GM12878 (cell line): Measurements from ENCODE around the gene PSORS1C2. TPM values are rescaled to one million over a fixed set of nuclear protein-coding genes. Genes with fewer than 3 reads are reported as not detected.

ENCODE experiments used
- ATAC-seq: fragments of 200-7000 bp; cut with Tn5 transposase; 3 replicates; pipeline ENCODE4 v1.9.1; 2020; ENCODE audit warnings: mild to moderate bottlenecking, moderate library complexity
- BruUV-seq: library from RNA; stranded (reverse); fragments of 400-500 nt; replicated peaks from 2 replicates; lab custom pipeline; 2021; lab: Mats Ljungman, UMichigan
- CTCF ChIA-PET: fragments of 300-600 bp; sonication (Branson Sonifier 250); formaldehyde crosslinking; extraction: SDS; loops from one replicate; lab custom pipeline; 2021; ENCODE audit warnings: inconsistent platforms; lab: Yijun Ruan, JAX
- POLR2A ChIA-PET: fragments of 350-600 bp; formaldehyde crosslinking; extraction: SDS; loops from one replicate; lab custom pipeline; 2021; ENCODE audit warnings: inconsistent platforms; lab: Charles Lee
- RAD21 ChIA-PET: fragments of 300-600 bp; sonication (Branson Sonifier 250); formaldehyde crosslinking; loops from one replicate; lab custom pipeline; 2023; ENCODE audit warnings: antibody characterized with exemption; ENCODE audit not compliant: unreplicated experiment; lab: Charles Lee
- SMC1A ChIA-PET: fragments of 300-600 bp; sonication (Branson Sonifier 250); formaldehyde crosslinking; loops from one replicate; lab custom pipeline; 2023; ENCODE audit not compliant: unreplicated experiment, uncharacterized antibody; lab: Charles Lee
- DNase-seq: peaks from one replicate; pipeline ENCODE4 v3.0.0-alpha.2; 2011; ENCODE audit warnings: low read depth, low spot score
- FAIRE-seq: peaks from 3 replicates; lab custom pipeline; 2011; peaks lifted over from hg19 to GRCh38; lab: Jason Lieb, UNC
- H2AFZ ChIP-seq: 2 replicates; pipeline ENCODE4 v1.6.0; 2011; ENCODE audit warnings: low read depth, low read length, control low read depth; ENCODE audit not compliant: control insufficient read depth
- H3K27ac ChIP-seq: 2 replicates; pipeline ENCODE4 v1.5.1; 2011; ENCODE audit warnings: control low read depth; ENCODE audit not compliant: control insufficient read depth, insufficient read depth
- H3K27me3 ChIP-seq, 2 experiments: replicated peaks in 1 of 2; 2 replicates each; pipeline versions ENCODE4 v1.6.0 to v1.6.1; 2011; ENCODE audit warnings: low read length in 1 of 2; ENCODE audit not compliant: control insufficient read depth in 2 of 2, insufficient read depth in 2 of 2
- H3K36me3 ChIP-seq, 2 experiments: 2 replicates each; pipeline ENCODE4 v1.5.1; 2011; ENCODE audit warnings: low read length in 1 of 2; ENCODE audit not compliant: control insufficient read depth in 2 of 2, insufficient read depth in 2 of 2
- H3K4me1 ChIP-seq: 2 replicates; pipeline ENCODE4 v1.6.1; 2011; ENCODE audit warnings: mild to moderate bottlenecking, low read length, moderate library complexity, mixed read lengths; ENCODE audit not compliant: control insufficient read depth, insufficient read depth
- H3K4me2 ChIP-seq: 2 replicates; pipeline ENCODE4 v1.6.0; 2011; ENCODE audit warnings: control low read depth; ENCODE audit not compliant: control insufficient read depth, insufficient read depth
- H3K4me3 ChIP-seq: fragments of 200-600 bp; sonication (generic); 2 replicates; pipeline ENCODE4 v1.5.1; 2016
- H3K79me2 ChIP-seq: 2 replicates; pipeline ENCODE4 v1.6.0; 2011; ENCODE audit warnings: low read length; ENCODE audit not compliant: control insufficient read depth, insufficient read depth
- H3K9ac ChIP-seq: 2 replicates; pipeline ENCODE4 v1.8.0; 2011; ENCODE audit warnings: low read length, control low read depth, mixed read lengths; ENCODE audit not compliant: control insufficient read depth, insufficient read depth
- H3K9me3 ChIP-seq: replicated peaks from 3 replicates; pipeline ENCODE4 v1.5.1; 2011; ENCODE audit warnings: mild to moderate bottlenecking, low read length; ENCODE audit not compliant: control insufficient read depth, insufficient read depth
- H4K20me1 ChIP-seq: 2 replicates; pipeline ENCODE4 v1.6.0; 2011; ENCODE audit not compliant: control insufficient read depth, insufficient read depth
- BMI1 ChIP-seq: fragments of 450-650 bp; IDR thresholded peaks from 2 replicates; pipeline ENCODE4 v1.6.1; 2016; ENCODE audit warnings: mild to moderate bottlenecking, moderate library complexity, borderline replicate concordance
- CBX3 ChIP-seq: fragments of 200-600 bp; sonication (generic); IDR thresholded peaks from 2 replicates; pipeline ENCODE4 v1.6.1; 2016; ENCODE audit warnings: low read depth, borderline replicate concordance
- CBX5 ChIP-seq: sonication (generic); IDR thresholded peaks from 2 replicates; pipeline ENCODE4 v1.6.1; 2016; ENCODE audit warnings: low read depth, moderate library complexity, mild to moderate bottlenecking, inconsistent platforms
- CEBPB ChIP-seq, 2 experiments: fragments of 150-350 bp in 1 of 2; IDR thresholded peaks; 2 replicates each; pipeline ENCODE4 v1.6.1; 2012 to 2014; ENCODE audit warnings: low read depth in 2 of 2, low read length in 2 of 2, borderline replicate concordance in 1 of 2, inconsistent platforms in 1 of 2
- IKZF2 ChIP-seq, 2 experiments: fragments of 450-650 bp; IDR thresholded peaks; 2 replicates each; pipeline ENCODE4 v1.6.1; 2017; ENCODE audit warnings: mild to moderate bottlenecking in 2 of 2, moderate library complexity in 2 of 2
- NFYA ChIP-seq: IDR thresholded peaks from 2 replicates; pipeline ENCODE4 v1.6.1; 2011; ENCODE audit warnings: low read depth, mild to moderate bottlenecking, low read length, improper control_type of control experiment, borderline replicate concordance
- NRF1 ChIP-seq: conservative IDR thresholded peaks from 2 replicates; pipeline ENCODE4 v1.6.1; 2011; ENCODE audit warnings: mild to moderate bottlenecking, low read depth, low read length, improper control_type of control experiment
- TCF12 ChIP-seq: IDR thresholded peaks from 2 replicates; pipeline ENCODE4 v1.6.1; 2011; ENCODE audit warnings: low read depth, mild to moderate bottlenecking, low read length
- YY1 ChIP-seq: IDR thresholded peaks from 2 replicates; pipeline ENCODE4 v1.6.1; 2011; ENCODE audit warnings: low read depth, mild to moderate bottlenecking, low read length
- WGBS: methylation state at CpG from one replicate; pipeline ENCODE4 v1.1.6; 2016; ENCODE audit warnings: low lambda C conversion rate; ENCODE audit not compliant: insufficient replicate concordance, insufficient coverage; ENCODE audit errors: missing lambda C conversion rate; 5-methylcytosine and 5-hydroxymethylcytosine counted together
- in situ Hi-C: fragments of 300-500 bp; cut with MboI; formaldehyde crosslinking; loops from 9 replicates; pipeline ENCODE4 v1.14.3; 2018; ENCODE audit warnings: mixed read lengths
- intact Hi-C: fragments of 100-400 bp; cut with micrococcal nuclease; formaldehyde crosslinking; loops from one replicate; pipeline ENCODE4 v1.14.2; 2022; ENCODE audit not compliant: unreplicated experiment
- polyA plus RNA-seq, 11 experiments: library from polyadenylated mRNA; depleted of rRNA in 4 of 11; unstranded in 6 of 11; stranded (reverse) in 5 of 11; fragments of >200 nt; fragmentation: Nextera tagmentation in 4 of 11; fragmentation: Illumina TruSeq in 1 of 11; extraction: Ambion mirVana in 4 of 11; extraction: Trizol in 1 of 11; gene quantifications; 1 replicate in 1 of 11; 2 replicates in 10 of 11; pipeline versions ENCODE4 v1.2.1 to v1.2.3, GENCODE V29; 2011 to 2016; ENCODE audit warnings: inconsistent platforms in 2 of 11, missing spikeins in 2 of 11, low read depth in 1 of 11
- total RNA-seq, 4 experiments: library from RNA; depleted of rRNA in 3 of 4; stranded (reverse); fragments of >200 nt in 3 of 4; fragmentation: Illumina TruSeq in 1 of 4; extraction: Trizol in 1 of 4; gene quantifications; 2 replicates each; pipeline versions ENCODE4 v1.2.1 to v1.2.3, GENCODE V29; 2013 to 2021
- TF ChIP-seq, protein P1 (sequence below): fragments of 450-650 bp; IDR thresholded peaks from 2 replicates; pipeline ENCODE4 v1.6.1; 2017; ENCODE audit warnings: mild to moderate bottlenecking, moderate library complexity
- TF ChIP-seq, protein P2 (sequence below): fragments of 450-650 bp; IDR thresholded peaks from 2 replicates; pipeline ENCODE4 v1.6.1; 2018; ENCODE audit warnings: borderline replicate concordance, mild to moderate bottlenecking; ENCODE audit not compliant: partially characterized antibody

The PSORS1C2 gene
- total and polyA plus RNA-seq, 10 of the 15 experiments (the other 5 are each of a cell fraction or from before 2014, with no cell fraction given) = not detected

DNA sequence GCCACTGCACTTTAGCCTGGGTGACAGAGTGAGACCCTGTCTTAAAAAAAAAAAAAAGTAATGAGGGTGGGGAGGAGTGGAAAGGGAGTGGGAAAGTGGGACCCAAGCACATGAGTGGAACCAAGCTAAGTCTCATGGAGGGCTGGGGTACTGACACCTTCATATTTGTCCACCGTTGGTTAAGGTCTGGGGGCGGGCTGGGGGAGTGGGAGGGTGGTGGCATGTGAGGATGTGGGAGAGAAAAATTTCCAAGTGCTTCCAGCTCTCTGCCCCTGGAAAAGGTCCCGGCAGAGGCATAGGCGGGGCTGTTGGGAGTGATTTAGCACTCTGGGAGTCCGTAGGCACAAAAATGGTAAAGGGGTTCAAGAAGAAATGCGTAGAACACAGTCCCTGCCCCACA, 6.1 kb downstream of the PSORS1C2 start:
- H3K9me3 ChIP-seq = no peaks in the 10 kb centered on the region; the same call in 2 of the 3 replicates
- CTCF ChIA-PET = interaction anchor here (1.2 to 22.9 kb wide), 3 partner anchors 8 to 234 kb away, joined by 4 to 326 read pairs (median 29); no protein-coding TSS in a partner anchor
- H3K9ac ChIP-seq = no peak overlapping the region
- POLR2A ChIA-PET = no interaction called here
- ATAC-seq (no peak), DNase-seq (no peak), FAIRE-seq (no peak)
- no peaks in the 10 kb centered on the region; a peak in 1 of 4 replicates for H3K27me3 ChIP-seq
- H3K36me3 ChIP-seq = no peaks in the 10 kb centered on the region
- no peak overlapping the region for H3K4me3 ChIP-seq
- in situ Hi-C loops = no loop called here
- no peaks in the 10 kb centered on the region for H3K79me2 ChIP-seq
- H3K4me2 ChIP-seq = no peak overlapping the region
- RAD21 ChIA-PET = interaction anchor here (0.8 to 1.3 kb wide), 2 partner anchors 59 to 70 kb away, joined by 3 to 4 read pairs; no protein-coding TSS in a partner anchor
- H3K27ac ChIP-seq = no peak overlapping the region
- TF ChIP-seq YY1 (no peak), NRF1 (no peak), BMI1 (no peak), IKZF2 (IDR thresholded peaks at IDR 0.05) (no peak), CEBPB (IDR thresholded peaks at IDR 0.05; ENCODE audit: borderline replicate concordance in 1 of 2, low read depth in 2 of 2, low read length in 2 of 2) (no peak), NFYA (no peak), CBX5 (no peak), TCF12 (no peak), CBX3 (no peak)
- TF ChIP-seq, protein P1, sequence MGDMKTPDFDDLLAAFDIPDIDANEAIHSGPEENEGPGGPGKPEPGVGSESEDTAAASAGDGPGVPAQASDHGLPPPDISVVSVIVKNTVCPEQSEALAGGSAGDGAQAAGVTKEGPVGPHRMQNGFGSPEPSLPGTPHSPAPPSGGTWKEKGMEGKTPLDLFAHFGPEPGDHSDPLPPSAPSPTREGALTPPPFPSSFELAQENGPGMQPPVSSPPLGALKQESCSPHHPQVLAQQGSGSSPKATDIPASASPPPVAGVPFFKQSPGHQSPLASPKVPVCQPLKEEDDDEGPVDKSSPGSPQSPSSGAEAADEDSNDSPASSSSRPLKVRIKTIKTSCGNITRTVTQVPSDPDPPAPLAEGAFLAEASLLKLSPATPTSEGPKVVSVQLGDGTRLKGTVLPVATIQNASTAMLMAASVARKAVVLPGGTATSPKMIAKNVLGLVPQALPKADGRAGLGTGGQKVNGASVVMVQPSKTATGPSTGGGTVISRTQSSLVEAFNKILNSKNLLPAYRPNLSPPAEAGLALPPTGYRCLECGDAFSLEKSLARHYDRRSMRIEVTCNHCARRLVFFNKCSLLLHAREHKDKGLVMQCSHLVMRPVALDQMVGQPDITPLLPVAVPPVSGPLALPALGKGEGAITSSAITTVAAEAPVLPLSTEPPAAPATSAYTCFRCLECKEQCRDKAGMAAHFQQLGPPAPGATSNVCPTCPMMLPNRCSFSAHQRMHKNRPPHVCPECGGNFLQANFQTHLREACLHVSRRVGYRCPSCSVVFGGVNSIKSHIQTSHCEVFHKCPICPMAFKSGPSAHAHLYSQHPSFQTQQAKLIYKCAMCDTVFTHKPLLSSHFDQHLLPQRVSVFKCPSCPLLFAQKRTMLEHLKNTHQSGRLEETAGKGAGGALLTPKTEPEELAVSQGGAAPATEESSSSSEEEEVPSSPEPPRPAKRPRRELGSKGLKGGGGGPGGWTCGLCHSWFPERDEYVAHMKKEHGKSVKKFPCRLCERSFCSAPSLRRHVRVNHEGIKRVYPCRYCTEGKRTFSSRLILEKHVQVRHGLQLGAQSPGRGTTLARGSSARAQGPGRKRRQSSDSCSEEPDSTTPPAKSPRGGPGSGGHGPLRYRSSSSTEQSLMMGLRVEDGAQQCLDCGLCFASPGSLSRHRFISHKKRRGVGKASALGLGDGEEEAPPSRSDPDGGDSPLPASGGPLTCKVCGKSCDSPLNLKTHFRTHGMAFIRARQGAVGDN = no peak
- TF ChIP-seq, protein P2, sequence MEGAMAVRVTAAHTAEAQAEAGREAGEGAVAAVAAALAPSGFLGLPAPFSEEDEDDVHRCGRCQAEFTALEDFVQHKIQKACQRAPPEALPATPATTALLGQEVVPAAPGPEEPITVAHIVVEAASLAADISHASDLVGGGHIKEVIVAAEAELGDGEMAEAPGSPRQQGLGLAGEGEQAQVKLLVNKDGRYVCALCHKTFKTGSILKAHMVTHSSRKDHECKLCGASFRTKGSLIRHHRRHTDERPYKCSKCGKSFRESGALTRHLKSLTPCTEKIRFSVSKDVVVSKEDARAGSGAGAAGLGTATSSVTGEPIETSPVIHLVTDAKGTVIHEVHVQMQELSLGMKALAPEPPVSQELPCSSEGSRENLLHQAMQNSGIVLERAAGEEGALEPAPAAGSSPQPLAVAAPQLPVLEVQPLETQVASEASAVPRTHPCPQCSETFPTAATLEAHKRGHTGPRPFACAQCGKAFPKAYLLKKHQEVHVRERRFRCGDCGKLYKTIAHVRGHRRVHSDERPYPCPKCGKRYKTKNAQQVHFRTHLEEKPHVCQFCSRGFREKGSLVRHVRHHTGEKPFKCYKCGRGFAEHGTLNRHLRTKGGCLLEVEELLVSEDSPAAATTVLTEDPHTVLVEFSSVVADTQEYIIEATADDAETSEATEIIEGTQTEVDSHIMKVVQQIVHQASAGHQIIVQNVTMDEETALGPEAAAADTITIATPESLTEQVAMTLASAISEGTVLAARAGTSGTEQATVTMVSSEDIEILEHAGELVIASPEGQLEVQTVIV = no peak
- 35% methylated on average over 6 of the region's 6 CpGs for WGBS
- intact Hi-C loops = no loop called here
- H3K4me1 ChIP-seq = peaks cover 2% of the 10 kb centered on the region
- no peak overlapping the region for H2AFZ ChIP-seq
- H4K20me1 ChIP-seq = no peaks in the 10 kb centered on the region
- no TSS peak for BruUV-seq
- SMC1A ChIA-PET = interaction anchor here (1.0 to 3.3 kb wide), 3 partner anchors 17 to 238 kb away, joined by 3 to 16 read pairs (median 5); no protein-coding TSS in a partner anchor
